Measurements from ENCODE around the gene PXMP4.

PXMP4 gene

GRCh38 chr20:33653218-33653899 is 66.8 kb downstream of the PXMP4 start:
- intact Hi-C loops (cut with DNase I) = loop anchor here (5.0 kb wide), 1 partner anchor 196 kb away; no protein-coding TSS in a partner anchor
- peak in 41 of 42 donors; percentile 47 to 88 (median 68) for DNase-seq
